Measurements from ENCODE around the gene PHKA2.

PHKA2 gene

DNA sequence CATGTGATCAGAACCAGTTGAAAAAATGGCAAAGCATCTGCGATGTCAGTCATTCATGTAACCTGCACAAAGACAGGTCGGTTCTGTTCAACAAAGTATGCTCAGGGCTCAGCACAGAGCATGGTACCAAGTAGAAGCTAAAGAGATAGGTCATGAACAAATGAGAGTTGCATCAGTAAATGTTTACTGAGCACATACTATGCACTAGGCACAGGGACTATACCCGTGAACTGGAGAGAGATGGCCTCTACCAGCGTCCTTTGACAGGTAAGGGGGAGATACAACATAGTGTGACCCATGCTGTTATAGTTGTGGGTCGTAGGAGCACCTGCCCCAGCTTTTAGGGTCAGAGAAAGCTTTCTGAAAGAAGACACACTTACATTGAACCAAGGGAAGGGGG, 46.7 kb downstream of the PHKA2 start:
- TF ChIP-seq EZH2phosphoT487 (IDR thresholded peaks at IDR 0.05; ENCODE audit: low read depth) = no peak
- no peak for TF ChIP-seq CTCF (IDR thresholded peaks at IDR 0.05; ENCODE audit: low read depth, low read length)
- no peak overlapping the region for H3K4me2 ChIP-seq (ENCODE audit: low read length)
- no peaks in the 10 kb centered on the region for H3K79me2 ChIP-seq (ENCODE audit: low read length)

DNA sequence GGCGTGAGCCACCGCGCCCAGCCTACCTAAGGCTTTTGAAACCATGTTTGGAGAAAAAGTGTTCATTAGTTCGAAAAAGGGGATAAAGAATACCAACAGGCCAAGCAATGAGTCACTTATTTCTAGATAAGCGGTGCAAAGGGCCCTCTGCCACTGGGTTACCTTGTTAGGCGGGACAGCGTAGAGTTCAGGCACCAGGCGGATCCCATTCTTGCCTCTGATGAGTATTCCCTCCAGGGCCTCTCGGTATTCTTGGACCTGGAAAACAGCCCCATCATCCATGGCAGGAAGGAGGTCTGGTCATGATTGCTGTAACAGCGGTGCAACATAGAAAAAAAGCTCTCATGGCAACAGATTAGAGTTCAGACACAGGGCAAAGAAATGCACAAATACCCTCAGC, 48.0 kb downstream of the PHKA2 start:
- TF ChIP-seq EZH2phosphoT487 (IDR thresholded peaks at IDR 0.05; ENCODE audit: low read depth) (no peak), CTCF (IDR thresholded peaks at IDR 0.05; ENCODE audit: low read depth, low read length) (no peak)
- Histone ChIP-seq H3K4me2 (ENCODE audit: low read length) (no peak overlapping the region), H3K27ac (ENCODE audit: low read length) (no peak overlapping the region), H3K27me3 (ENCODE audit: low read depth, low read length) (no peaks in the 10 kb centered on the region), H3K79me2 (ENCODE audit: low read length) (no peaks in the 10 kb centered on the region), H3K4me3 (ENCODE audit: low read length) (no peak overlapping the region), H3K9ac (ENCODE audit: low read length) (no peak overlapping the region), H2AFZ (ENCODE audit: low read depth, low read length) (no peak overlapping the region), H3K36me3 (replicated peaks; ENCODE audit: low read depth, low read length) (no peaks in the 10 kb centered on the region), H3K9me3 (ENCODE audit: insufficient read depth, low read length) (no peaks in the 10 kb centered on the region), H3K4me1 (ENCODE audit: low read length) (no peaks in the 10 kb centered on the region), H4K20me1 (ENCODE audit: insufficient read depth, low read length) (no peaks in the 10 kb centered on the region)

More for the DNA sequence above, 46.7 kb downstream of the PHKA2 start:
- Histone ChIP-seq H3K36me3 (replicated peaks; ENCODE audit: low read depth, low read length) (no peaks in the 10 kb centered on the region), H3K9me3 (ENCODE audit: insufficient read depth, low read length) (no peaks in the 10 kb centered on the region), H3K4me3 (ENCODE audit: low read length) (no peak overlapping the region), H3K4me1 (ENCODE audit: low read length) (no peaks in the 10 kb centered on the region), H4K20me1 (ENCODE audit: insufficient read depth, low read length) (no peaks in the 10 kb centered on the region), H3K9ac (ENCODE audit: low read length) (no peak overlapping the region), H2AFZ (ENCODE audit: low read depth, low read length) (no peak overlapping the region), H3K27ac (ENCODE audit: low read length) (no peak overlapping the region), H3K27me3 (ENCODE audit: low read depth, low read length) (no peaks in the 10 kb centered on the region)

DNA sequence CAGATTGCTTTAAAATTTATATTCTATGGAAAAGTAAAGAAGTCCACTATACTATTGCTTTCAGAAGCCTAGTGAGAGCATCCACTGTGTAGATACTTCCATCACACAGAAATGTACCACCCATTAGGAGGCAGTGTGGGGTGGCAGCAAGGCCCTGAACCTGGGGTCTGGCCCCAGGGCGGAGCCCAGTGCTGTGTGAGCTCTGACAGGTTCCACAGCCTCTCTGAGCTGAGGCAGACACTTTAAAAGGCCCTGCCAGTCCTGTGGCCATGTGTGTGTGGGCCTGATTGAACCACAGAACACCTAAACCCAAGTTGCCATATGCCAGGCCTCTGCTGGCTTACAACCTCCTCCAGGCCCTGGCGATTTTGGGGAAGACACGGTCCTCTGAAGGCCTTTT, 49.2 kb downstream of the PHKA2 start:
- H2AFZ ChIP-seq (ENCODE audit: low read depth, low read length) = no peak overlapping the region
- H3K36me3 ChIP-seq (replicated peaks; ENCODE audit: low read depth, low read length) = no peaks in the 10 kb centered on the region
- no peak overlapping the region for H3K9ac ChIP-seq (ENCODE audit: low read length)
- no peak overlapping the region for H3K4me3 ChIP-seq (ENCODE audit: low read length)
- no peaks in the 10 kb centered on the region for H4K20me1 ChIP-seq (ENCODE audit: insufficient read depth, low read length)
- H3K27me3 ChIP-seq (ENCODE audit: low read depth, low read length) = no peaks in the 10 kb centered on the region
- no peaks in the 10 kb centered on the region for H3K79me2 ChIP-seq (ENCODE audit: low read length)
- H3K4me2 ChIP-seq (ENCODE audit: low read length) = no peak overlapping the region
- H3K27ac ChIP-seq (ENCODE audit: low read length) = no peak overlapping the region
- no peak for TF ChIP-seq CTCF (IDR thresholded peaks at IDR 0.05; ENCODE audit: low read depth, low read length)
- no peak for TF ChIP-seq EZH2phosphoT487 (IDR thresholded peaks at IDR 0.05; ENCODE audit: low read depth)
- no peaks in the 10 kb centered on the region for H3K9me3 ChIP-seq (ENCODE audit: insufficient read depth, low read length)
- H3K4me1 ChIP-seq (ENCODE audit: low read length) = peaks cover 7% of the 10 kb centered on the region

DNA sequence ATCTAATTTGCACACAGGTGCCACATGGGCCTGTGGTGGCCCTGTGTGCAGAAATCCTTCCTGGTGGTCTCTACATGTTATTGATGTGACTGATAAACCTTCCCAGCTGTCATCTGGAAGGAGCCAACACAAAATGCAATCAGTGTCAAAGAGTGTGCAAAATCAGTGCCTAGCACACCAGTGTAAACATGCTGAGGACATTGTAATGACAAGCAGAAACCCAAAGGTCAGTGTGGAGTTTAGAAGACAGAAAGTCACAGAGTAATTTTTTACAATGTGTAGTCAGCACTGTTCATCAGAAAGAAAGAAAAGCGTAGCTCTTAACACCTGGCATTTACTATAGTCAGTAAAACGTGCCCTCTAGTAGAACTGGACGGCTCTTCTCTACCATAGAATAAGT, 50.3 kb downstream of the PHKA2 start:
- TF ChIP-seq CTCF (IDR thresholded peaks at IDR 0.05; ENCODE audit: low read depth, low read length) (no peak), EZH2phosphoT487 (IDR thresholded peaks at IDR 0.05; ENCODE audit: low read depth) (no peak)
- Histone ChIP-seq H3K27me3 (ENCODE audit: low read depth, low read length) (no peaks in the 10 kb centered on the region), H2AFZ (ENCODE audit: low read depth, low read length) (no peak overlapping the region), H3K4me1 (ENCODE audit: low read length) (peaks cover 12% of the 10 kb centered on the region), H3K36me3 (replicated peaks; ENCODE audit: low read depth, low read length) (no peaks in the 10 kb centered on the region), H3K79me2 (ENCODE audit: low read length) (no peaks in the 10 kb centered on the region), H3K27ac (ENCODE audit: low read length) (no peak overlapping the region), H3K9me3 (ENCODE audit: insufficient read depth, low read length) (no peaks in the 10 kb centered on the region), H3K4me3 (ENCODE audit: low read length) (no peak overlapping the region), H4K20me1 (ENCODE audit: insufficient read depth, low read length) (no peaks in the 10 kb centered on the region), H3K4me2 (ENCODE audit: low read length) (no peak overlapping the region), H3K9ac (ENCODE audit: low read length) (no peak overlapping the region)

Measured in OCI-LY3 (cell line).